ENCODE results near the gene UBA1.
A peak's percentile ranks its signal among the peaks of the same experiment; 100 is the strongest.
"Not testable (repeated sequence)": the region's sequence is repeated elsewhere in the genome, so short reads cannot be mapped to it uniquely, and the experiment has no call there.

Gene UBA1

DNA sequence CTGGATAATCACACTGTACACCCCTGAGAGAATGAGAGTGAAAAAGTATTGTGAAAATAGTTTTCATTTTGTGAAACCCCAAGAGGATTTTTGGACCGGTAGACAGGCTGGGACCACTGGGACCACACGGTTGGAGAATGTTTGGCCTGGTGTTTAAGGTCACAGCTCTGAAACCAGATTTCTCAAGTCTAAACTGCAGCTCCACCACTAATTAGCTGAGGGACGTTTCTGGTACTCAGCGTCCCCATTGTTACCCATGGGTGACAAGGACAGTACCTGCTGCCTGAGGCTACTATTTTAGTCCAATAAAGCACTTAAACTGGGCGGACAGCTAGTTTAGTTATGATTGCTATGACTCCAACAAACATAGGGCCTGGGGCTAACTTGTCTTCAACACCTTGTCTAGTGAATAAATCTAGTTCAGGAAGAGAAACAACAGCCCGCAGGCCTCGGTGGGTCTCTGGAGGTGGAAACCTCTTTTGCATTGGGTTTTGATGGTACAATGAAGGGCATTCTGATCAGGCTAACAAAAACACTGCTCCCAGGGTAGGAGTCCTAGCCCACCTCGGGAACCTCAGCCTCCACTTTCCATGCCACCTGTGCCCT lies 38.7 kb downstream of the UBA1 start:
- no peak for DNase-seq

- DNase-seq = peak; percentile 19
Measured at GRCh38 chrX:47232803-47233332, 39.2 kb downstream of the UBA1 start, which contains the start of gene USP11. Gene USP11, plus strand, starts transcription at chrX:47233009. Its CDS starts 35 bp downstream, at chrX:47233044.

GRCh38 chrX:47233333-47234113 lies 39.9 kb downstream of the UBA1 start:
- DNase-seq = peak; percentile 88

GRCh38 chrX:47234583-47234982 lies 41.0 kb downstream of the UBA1 start:
- no peak for DNase-seq

GRCh38 chrX:47235691-47236103 lies 42.1 kb downstream of the UBA1 start:
- no peak for DNase-seq

DNA sequence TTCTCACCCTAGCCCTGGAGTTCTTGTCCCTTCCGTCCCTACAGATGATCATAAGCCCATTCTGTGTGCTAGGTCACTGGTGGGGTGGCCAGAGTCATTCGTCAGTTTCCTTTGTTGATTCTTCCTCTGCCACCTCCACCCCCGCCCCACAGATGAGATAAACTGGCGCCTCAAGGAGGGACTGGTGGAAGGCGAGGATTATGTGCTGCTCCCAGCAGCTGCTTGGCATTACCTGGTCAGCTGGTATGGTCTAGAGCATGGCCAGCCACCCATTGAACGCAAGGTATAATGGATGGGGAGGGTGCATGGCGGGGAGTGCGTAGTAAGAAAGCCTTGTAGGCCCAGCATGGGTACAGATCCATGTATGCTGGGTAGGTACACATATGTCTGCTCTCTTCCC lies 45.6 kb downstream of the UBA1 start:
- no peak for DNase-seq

- no peak for DNase-seq
Measured at GRCh38 chrX:47239898-47240545, 46.4 kb downstream of the UBA1 start.

DNA sequence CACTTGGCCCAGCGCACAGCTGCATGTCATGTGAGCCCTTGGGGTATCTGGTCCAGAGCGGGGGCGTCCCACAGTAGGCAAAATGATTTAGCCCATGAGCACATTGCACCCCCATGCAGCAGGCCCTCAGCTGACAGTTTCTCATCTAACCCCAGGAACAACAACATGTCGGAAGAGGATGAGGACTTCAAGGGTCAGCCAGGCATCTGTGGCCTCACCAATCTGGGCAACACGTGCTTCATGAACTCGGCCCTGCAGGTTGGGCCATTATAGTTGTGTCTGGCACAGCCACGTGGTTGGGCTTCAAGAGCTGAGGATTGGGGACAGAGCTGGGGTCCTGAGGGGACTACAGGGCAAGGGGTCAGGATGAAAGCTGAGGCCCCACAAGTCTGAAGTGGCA lies 47.0 kb downstream of the UBA1 start:
- no peak for DNase-seq

DNA sequence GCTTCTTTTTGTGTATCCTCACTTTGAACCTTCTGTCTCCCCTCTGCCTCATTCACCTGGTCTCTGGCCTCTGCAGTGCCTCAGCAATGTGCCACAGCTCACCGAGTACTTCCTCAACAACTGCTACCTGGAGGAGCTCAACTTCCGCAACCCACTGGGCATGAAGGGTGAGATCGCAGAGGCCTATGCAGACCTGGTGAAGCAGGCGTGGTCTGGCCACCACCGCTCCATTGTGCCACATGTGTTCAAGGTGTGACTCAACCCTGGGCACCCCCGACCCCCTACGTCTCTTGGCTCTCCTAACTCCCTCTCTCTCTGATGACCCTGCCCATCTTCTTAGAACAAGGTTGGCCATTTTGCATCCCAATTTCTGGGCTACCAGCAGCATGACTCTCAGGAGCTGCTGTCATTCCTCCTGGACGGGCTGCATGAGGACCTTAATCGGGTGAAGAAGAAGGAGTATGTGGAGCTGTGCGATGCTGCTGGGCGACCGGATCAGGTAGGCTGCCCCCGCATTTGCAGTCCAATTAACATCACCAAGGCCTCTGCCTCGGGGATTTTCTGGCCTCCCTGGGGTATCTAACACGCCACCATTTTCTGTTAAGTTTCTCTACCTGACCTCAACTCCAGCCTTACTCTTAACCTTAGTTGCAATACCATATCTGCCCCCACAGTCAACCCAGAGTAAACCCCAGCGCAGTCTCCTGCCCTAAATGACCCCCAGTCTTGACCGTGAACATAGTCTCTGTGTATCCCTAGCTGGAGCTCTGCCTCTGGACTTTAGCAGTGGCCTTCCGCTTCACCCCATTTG lies 47.8 kb downstream of the UBA1 start:
- DNase-seq = no peak

- DNase-seq = no peak
Measured at GRCh38 chrX:47242321-47242720, 48.7 kb downstream of the UBA1 start.

DNA sequence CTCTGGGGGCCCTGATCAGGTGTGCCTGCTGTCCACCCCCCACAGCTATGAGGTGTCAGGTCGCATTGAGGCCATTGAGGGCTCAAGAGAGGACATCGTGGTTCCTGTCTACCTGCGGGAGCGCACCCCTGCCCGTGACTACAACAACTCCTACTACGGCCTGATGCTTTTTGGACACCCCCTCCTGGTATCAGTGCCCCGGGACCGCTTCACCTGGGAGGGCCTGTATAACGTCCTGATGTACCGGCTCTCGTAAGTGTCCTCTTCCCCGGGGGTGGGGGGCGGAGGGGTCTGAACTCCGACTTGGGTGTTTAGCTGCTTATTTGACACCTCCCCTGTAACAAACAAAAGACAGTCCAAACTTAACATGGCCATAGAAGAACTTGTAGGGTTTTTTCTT lies 49.7 kb downstream of the UBA1 start:
- DNase-seq = no peak

DNA sequence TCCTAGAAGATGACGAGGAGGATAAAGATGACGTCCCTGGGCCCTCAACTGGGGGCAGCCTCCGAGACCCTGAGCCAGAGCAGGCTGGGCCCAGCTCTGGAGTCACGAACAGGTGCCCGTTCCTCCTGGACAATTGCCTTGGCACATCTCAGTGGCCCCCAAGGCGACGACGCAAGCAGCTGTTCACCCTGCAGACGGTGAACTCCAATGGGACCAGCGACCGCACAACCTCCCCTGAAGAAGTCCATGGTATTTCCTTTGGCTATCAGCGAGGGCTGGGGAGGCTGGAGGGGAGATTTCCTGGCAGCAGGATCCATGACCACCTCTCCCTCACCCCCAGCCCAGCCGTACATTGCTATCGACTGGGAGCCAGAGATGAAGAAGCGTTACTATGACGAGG lies 51.0 kb downstream of the UBA1 start:
- DNase-seq = no peak

DNA sequence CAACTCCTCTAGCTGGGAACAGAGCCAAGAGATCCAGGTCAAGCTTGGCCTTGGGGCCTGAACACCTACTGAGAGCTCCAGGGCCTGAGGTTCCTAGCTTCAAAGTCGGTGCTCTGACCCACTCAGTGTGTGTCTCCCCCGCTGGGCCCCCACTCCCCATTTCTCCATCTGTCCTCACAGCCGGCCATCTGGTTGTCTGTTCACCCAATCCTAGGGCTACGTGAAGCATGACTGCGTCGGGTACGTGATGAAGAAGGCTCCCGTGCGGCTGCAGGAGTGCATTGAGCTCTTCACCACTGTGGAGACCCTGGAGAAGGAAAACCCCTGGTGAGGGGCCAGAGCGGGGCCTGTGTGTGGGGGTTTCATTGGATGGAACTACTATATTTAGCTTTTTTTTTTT lies 51.5 kb downstream of the UBA1 start:
- DNase-seq = no peak

- DNase-seq = no peak
Measured at GRCh38 chrX:47247206-47247998, 53.8 kb downstream of the UBA1 start.

DNA sequence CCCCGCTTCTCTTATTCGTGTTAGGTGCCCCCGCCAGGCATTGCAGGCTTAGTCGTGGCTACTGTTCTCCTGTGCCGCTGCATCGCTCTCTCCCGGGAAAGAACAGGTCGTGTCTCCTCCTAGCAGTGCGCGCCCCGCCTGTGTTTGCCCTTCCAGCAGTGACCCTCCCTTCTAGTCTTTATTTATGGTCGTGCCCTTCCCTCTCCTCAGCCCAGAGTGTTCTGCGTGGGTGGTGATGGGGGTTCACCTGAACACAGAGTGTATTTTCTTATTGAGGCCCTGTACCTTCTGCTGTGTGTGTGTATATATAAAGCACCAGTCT lies 54.3 kb downstream of the UBA1 start:
- DNase-seq = no peak

DNA sequence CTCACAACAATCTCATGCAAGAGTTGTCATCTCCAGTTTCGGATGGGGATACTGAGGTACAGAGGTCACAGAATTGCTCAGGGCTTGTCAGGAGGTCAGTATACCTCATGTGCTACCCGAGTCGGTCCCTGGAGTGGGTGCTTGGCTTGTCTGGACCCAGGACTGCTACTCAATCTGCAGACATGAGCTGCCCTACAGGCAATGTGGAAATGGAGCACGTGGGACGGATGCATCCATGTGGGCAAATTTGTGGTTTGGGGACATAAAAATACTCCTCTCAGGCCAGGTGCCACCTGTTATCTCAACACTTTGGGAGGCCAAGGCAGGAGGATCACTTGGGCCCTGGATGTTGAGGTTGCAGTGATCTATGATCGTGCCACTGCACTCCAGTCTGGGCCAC lies 54.9 kb downstream of the UBA1 start:
- no peak for DNase-seq

- no peak for DNase-seq
Measured at GRCh38 chrX:47250017-47250347, 56.4 kb downstream of the UBA1 start.

- not testable (repeated sequence) for DNase-seq
Measured at GRCh38 chrX:47257620-47258019, 64.0 kb downstream of the UBA1 start.

Measured in NCI-H510A treated with DMSO at 0.1 percent for 48 hours (cell line).